ENCODE results near the gene GRIN2A.

DNA sequence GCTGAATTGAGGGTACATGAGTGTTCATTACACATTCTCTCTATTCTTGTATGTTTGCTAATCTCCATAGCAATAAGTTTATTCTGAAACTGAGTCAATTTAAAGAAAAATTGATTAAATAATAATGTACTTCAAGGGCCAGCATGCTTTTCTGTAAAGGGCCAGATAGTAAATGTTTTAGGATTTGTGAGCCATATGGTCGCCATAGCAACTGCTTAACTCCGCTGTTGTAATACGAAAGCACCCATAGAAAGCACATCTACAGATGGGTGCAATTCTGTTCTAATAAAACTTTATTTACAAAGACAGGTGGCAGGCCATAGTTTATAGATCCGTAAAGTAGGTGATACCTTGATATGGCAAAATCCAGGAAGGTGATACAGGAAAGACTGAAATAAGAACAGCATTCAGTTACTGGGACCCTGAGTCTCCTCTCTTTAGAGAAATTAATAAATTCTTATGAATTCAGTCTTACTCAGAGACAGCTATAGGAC is 36.6 kb downstream of the GRIN2A start:
- TF ChIP-seq, protein P1, sequence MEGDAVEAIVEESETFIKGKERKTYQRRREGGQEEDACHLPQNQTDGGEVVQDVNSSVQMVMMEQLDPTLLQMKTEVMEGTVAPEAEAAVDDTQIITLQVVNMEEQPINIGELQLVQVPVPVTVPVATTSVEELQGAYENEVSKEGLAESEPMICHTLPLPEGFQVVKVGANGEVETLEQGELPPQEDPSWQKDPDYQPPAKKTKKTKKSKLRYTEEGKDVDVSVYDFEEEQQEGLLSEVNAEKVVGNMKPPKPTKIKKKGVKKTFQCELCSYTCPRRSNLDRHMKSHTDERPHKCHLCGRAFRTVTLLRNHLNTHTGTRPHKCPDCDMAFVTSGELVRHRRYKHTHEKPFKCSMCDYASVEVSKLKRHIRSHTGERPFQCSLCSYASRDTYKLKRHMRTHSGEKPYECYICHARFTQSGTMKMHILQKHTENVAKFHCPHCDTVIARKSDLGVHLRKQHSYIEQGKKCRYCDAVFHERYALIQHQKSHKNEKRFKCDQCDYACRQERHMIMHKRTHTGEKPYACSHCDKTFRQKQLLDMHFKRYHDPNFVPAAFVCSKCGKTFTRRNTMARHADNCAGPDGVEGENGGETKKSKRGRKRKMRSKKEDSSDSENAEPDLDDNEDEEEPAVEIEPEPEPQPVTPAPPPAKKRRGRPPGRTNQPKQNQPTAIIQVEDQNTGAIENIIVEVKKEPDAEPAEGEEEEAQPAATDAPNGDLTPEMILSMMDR (IDR thresholded peaks at IDR 0.05): no peak
- no peak for TF ChIP-seq POLR2A (IDR thresholded peaks at IDR 0.05)

Data from Peyer's patch (tissue), 4 donors.